Superior temporal gyrus (tissue), 1 donor: ENCODE measurements around the gene RAB40C.
A peak's percentile ranks its signal among the peaks of the same experiment; 100 is the strongest.

Experiments
- DNase-seq: peaks from one replicate; pipeline ENCODE4 v3.0.0-alpha.2; 2016; ENCODE audit errors: extremely low spot score

The RAB40C gene

GRCh38 chr16:574021-574760, 15.7 kb upstream of the RAB40C start:
- DNase-seq = no peak

DNA sequence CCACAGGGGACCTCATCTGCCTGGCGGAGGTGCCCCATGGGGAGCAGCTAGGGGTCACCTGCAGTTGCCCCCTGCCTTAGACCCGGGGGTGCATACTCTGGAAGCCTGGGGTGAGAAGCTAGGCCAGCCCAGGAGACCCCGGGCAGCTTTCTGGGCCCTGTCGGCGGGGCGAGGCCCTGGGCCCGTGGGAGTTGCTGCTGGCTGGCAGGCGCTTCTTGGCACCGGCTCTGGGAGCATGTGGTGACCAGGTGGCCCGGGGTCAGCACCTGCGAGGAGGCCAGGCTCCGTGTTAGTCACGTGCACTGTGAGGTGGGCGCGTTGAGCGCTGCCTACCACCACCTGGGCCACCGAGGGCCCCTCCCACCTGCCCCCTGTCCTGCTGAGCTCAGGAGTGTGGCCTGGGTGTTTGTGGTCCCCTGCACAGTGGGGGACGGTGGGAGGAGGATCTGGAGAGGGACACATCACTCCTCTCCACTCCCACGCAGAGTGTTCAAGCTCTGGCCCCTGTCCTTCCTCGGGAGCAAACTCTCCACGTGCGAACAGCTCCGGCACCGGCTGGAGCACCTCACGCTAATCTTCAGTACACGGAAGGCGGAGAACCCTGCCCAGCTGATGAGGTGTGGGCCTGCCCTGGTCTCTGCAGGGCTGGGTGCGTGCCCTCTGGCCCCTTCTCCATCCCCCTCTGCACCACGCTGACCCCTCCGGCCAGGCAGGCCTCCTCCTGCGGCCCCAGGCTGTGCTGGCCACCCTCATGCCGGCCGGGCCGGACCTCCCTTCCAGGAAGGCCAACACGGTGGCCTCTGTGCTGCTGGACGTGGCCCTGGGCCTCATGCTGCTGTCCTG, 14.3 kb upstream of the RAB40C start:
- DNase-seq = no peak

DNA sequence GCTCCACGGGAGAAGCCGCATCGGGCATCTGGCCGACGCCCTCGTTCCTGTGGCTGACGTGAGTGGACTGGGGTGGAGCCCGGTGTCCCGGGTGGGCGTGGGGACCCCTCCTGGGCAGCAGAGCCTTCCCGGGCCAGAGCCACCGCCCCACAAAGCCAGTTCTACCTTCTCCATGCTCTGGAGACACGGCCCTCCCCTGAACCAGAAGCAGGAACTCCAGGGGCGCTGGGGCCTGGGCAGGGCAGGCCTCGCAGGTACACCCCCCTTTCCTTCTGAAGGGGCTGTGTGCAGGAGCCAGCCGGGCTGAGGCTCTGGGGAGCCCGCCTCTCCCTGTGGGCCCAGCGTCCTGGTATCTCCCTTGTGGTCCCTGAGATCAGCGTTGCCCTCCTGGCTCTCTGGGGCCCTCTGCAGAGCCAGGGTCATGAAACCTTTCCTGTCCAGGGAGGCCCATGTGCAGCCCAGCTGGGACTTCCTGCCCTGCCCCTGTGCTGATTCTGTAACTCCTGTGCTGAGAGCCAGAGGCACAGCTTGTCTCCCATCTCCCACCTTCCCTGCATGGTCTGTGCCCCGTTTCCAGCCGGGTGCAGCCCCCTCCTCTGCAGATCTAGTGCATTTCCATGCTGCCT, 13.6 kb upstream of the RAB40C start:
- DNase-seq = no peak

DNA sequence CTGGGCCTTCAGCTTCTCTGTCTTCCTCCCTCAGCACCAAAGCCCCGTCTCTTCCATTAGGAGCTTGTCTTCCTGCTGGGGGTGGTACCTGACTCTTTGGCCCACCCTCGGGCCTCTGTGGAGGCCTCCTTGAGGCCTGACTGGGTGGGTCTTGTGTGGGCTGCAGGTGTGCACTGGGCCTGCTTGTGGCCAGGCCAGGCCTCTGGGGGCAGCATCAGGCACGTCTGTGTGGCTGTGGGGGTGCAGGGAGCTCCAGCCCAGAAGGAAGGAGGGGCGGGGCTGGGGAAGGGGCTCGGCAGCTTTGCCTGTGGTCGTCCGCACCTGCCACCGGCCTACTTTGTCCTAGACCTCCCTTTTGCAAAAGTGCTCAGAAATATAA, 13.1 kb upstream of the RAB40C start:
- no peak for DNase-seq

GRCh38 chr16:577796-578195, 12.1 kb upstream of the RAB40C start:
- DNase-seq = no peak

- no peak for DNase-seq
Observed at GRCh38 chr16:578232-578869, 11.5 kb upstream of the RAB40C start.

DNA sequence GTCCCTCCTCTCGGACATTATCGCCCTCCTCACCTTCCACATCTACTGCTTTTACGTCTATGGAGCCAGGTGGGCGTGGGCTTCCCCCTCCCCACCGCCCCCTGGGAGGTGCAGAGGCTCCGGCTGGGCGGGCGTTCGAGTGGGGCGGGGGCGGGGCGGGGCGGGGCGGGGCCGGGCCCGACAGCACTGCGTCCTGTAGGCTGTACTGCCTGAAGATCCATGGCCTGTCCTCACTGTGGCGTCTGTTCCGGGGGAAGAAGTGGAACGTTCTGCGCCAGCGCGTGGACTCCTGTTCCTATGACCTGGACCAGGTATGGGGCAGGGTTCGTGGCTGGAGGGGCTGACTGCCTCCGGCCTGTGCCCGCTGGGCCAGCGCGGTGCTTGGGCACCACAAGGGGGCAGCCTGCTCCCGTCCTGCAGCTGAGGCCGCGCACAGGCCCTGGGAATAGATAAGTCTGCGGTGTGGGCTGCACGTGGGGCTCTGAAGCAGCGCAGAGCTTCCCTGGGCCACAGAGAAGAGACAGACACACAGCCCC, 10.9 kb upstream of the RAB40C start:
- no peak for DNase-seq

- no peak for DNase-seq
Observed at GRCh38 chr16:580141-580945, 9.5 kb upstream of the RAB40C start.

GRCh38 chr16:580946-581498, 8.8 kb upstream of the RAB40C start:
- DNase-seq = no peak

DNA sequence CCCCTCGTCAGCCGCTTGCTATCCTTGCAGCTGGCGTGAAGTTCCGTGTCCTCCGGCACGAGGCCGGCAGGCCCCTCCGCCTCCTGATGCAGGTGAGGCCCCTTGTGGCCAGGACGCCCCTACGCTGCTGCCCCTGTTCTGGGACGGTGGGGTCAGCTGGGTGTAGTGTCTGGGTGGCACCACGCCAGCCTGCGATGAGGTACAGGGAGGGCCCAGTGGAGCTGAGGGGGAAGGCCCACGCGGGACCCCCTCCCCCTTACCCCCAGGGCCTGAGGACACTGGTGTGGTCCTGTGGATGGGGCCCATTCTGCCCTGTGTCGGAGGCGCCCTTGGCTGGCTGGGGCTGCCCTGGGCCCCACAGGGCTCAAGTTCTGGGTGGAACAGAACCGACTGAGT, 7.7 kb upstream of the RAB40C start:
- DNase-seq = no peak

DNA sequence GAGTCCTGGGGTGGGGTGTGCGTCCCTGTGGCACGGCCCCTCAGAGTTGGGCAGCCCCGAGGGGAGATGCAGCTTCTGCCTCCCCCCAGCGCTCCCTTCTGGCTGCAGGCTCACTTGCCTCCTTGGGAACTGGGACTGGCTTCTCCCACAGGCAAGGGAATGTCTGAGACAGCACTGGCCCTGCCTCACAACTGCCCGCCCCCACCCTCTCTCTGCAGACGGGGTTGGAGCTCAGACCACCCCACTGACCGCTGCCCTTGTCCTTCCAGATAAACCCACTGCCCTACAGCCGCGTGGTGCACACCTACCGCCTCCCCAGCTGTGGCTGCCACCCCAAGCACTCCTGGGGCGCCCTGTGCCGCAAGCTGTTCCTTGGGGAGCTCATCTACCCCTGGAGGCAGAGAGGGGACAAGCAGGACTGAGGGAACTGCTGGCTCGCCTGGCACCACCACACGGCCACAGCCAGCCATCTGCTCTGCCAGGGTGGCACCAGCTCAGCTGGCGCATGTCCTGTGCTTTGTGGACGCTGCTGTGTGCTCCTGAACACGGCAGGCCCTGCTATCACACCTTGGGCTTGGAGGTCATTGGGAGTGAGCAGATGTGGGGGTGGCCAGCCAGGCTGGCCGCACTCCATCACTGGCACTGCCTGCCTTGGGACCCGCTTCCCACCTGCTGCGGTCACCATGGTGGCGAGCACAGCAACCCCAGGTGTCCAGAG, 7.1 kb upstream of the RAB40C start:
- no peak for DNase-seq

GRCh38 chr16:583470-583814, 6.4 kb upstream of the RAB40C start:
- no peak for DNase-seq

DNA sequence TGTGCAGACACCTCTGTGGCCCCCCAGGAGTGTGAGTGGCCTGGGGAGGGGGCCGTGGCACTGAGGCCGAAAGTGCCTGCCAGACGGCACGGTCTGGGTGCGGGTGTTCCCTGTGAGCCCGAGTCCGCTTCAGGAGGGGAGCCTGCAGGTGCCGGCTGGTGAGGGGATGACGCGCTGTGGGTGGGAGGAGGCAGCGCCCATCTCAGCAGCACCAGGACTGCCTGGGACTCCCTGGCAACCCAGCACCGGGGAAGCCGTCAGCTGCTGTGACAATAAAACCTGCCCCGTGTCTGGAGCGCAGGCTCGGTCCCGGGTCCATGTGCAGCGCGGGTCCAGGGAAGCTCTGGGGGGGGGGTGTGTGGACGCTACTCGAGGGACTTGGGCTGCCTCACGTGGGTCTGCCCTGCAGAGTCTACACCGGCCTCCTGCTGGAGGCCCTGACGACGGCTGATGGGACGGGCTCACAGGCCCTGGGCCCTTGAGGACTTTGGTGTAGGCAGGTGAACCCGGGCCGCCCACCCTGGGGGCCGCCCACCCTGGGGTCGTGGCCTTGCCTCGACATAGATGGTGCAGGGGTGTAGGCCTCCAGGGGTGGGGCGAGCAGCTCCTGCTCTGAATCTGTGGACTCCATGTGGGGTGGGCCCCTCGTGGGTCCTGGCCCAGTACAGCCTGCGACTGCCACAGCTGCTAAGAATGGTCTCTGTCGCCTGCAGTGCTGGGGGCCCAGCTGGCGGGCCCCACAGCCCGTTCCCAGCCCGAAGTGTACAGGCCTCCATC, 5.9 kb upstream of the RAB40C start:
- DNase-seq = no peak

DNA sequence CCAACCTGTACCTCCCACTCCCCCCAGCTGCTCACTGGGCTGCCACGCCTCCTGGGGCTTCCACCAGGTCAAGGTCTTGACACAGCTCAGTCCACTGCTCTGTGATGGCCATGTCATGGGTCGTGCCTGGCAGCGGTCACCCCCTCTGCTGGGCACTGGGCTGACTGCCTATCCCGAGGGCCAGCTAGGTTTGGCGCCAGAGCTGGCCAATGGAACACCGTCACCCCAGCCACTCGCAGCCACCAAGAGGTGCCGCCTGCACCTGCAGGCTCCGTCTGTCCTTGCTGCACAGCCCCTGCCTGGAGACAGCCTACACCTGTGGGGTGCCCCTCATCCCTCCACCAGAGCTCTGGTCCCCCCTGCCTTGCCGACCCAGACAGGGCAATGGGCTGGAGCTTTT, 4.5 kb upstream of the RAB40C start:
- no peak for DNase-seq

GRCh38 chr16:586047-586644, 3.7 kb upstream of the RAB40C start:
- no peak for DNase-seq

GRCh38 chr16:586645-587590, 2.9 kb upstream of the RAB40C start:
- no peak for DNase-seq

DNA sequence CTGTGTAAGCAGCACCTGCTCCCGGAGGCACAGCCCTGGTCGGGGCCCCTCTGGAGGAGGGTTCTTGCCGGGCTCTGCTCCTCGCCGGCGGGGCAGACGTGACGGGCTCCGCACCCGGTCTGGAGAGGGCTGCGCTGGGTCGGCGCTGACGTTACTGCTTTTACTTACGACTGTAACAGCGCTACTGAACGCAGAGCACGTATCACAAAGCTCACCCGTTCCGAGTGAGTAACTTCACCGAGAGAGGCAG, 1.3 kb upstream of the RAB40C start:
- DNase-seq = no peak

GRCh38 chr16:588889-589657, 793 bp upstream of the RAB40C start:
- peak; percentile 98 for DNase-seq
